Keratinocyte (primary cell): ENCODE data around the gene SERGEF. TPM values are rescaled to one million over a fixed set of nuclear protein-coding genes. Genes with fewer than 3 reads are reported as not detected.

Experiments
- DNase-seq: peaks from one replicate; pipeline ENCODE4 v3.0.0-alpha.2; 2011; ENCODE audit warnings: low read depth, missing footprints, low spot score
- FAIRE-seq: peaks from 2 replicates; lab custom pipeline; 2011; peaks lifted over from hg19 to GRCh38; lab: Jason Lieb, UNC
- H2AFZ ChIP-seq: 2 replicates; pipeline ENCODE4 v1.6.0; 2012; ENCODE audit warnings: low read length, control low read depth, inconsistent platforms; ENCODE audit not compliant: control insufficient read depth
- H3K27ac ChIP-seq: 2 replicates; pipeline ENCODE4 v1.5.1; 2011; ENCODE audit warnings: low read length; ENCODE audit not compliant: control insufficient read depth, insufficient read depth
- H3K27me3 ChIP-seq: 3 replicates; pipeline ENCODE4 v1.6.0; 2011; ENCODE audit warnings: low read length; ENCODE audit not compliant: control insufficient read depth, insufficient read depth; ENCODE audit errors: extremely low read depth
- H3K36me3 ChIP-seq, 2 experiments: 2 replicates in 1 of 2; 3 replicates in 1 of 2; pipeline ENCODE4 v1.5.1; 2011; ENCODE audit warnings: low read length in 2 of 2, mild to moderate bottlenecking in 1 of 2; ENCODE audit not compliant: control insufficient read depth in 2 of 2, insufficient read depth in 2 of 2; ENCODE audit errors: extremely low read depth in 1 of 2
- H3K4me1 ChIP-seq: 3 replicates; pipeline ENCODE4 v1.5.1; 2011; ENCODE audit warnings: low read length; ENCODE audit not compliant: control insufficient read depth, insufficient read depth; ENCODE audit errors: extremely low read depth
- H3K4me2 ChIP-seq: 3 replicates; pipeline ENCODE4 v1.6.0; 2011; ENCODE audit warnings: low read depth, low read length; ENCODE audit not compliant: control insufficient read depth, insufficient read depth; ENCODE audit errors: extremely low read depth
- H3K4me3 ChIP-seq, 3 experiments: fragments of 200-600 bp in 1 of 3; sonication (generic) in 1 of 3; 2 replicates in 2 of 3; 3 replicates in 1 of 3; pipeline ENCODE4 v1.5.1; 2011 to 2016; ENCODE audit warnings: low read length in 3 of 3, mild to moderate bottlenecking in 3 of 3, control low read depth in 2 of 3, inconsistent platforms in 1 of 3, low read depth in 1 of 3, mixed read lengths in 1 of 3, mixed run types in 1 of 3, moderate library complexity in 1 of 3; ENCODE audit not compliant: control insufficient read depth in 2 of 3, insufficient read depth in 2 of 3; ENCODE audit errors: extremely low read depth in 1 of 3
- H3K79me2 ChIP-seq: 2 replicates; pipeline ENCODE4 v1.6.0; 2012; ENCODE audit warnings: low read length; ENCODE audit not compliant: control insufficient read depth, insufficient read depth
- H3K9ac ChIP-seq: 3 replicates; pipeline ENCODE4 v1.6.0; 2011; ENCODE audit warnings: low read length; ENCODE audit not compliant: control insufficient read depth, insufficient read depth; ENCODE audit errors: extremely low read depth
- H3K9me1 ChIP-seq: 3 replicates; pipeline ENCODE4 v1.6.0; 2011; ENCODE audit warnings: low read length; ENCODE audit not compliant: control insufficient read depth, insufficient read depth; ENCODE audit errors: extremely low read depth
- H3K9me3 ChIP-seq: 2 replicates; pipeline ENCODE4 v1.5.1; 2012; ENCODE audit warnings: low read depth, low read length; ENCODE audit not compliant: control insufficient read depth
- H4K20me1 ChIP-seq: 3 replicates; pipeline ENCODE4 v1.6.0; 2011; ENCODE audit warnings: low read length; ENCODE audit not compliant: control insufficient read depth, insufficient read depth; ENCODE audit errors: extremely low read depth
- CTCF ChIP-seq, 3 experiments: IDR thresholded peaks in 1 of 3; conservative IDR thresholded peaks in 1 of 3; optimal IDR thresholded peaks in 1 of 3; 2 replicates in 2 of 3; 3 replicates in 1 of 3; pipeline versions ENCODE3 to v1.5.1; 2011; ENCODE audit warnings: low read length in 3 of 3, mild to moderate bottlenecking in 3 of 3, moderate library complexity in 2 of 3, control low read depth in 1 of 3, inconsistent platforms in 1 of 3; ENCODE audit not compliant: insufficient read depth in 2 of 3; ENCODE audit errors: extremely low read depth in 1 of 3
- EZH2 ChIP-seq: IDR thresholded peaks from one replicate; pipeline ENCODE4 v1.6.1; 2012; ENCODE audit warnings: inconsistent platforms, mild to moderate bottlenecking, low read length, moderate library complexity
- dilution Hi-C: fragments of 300-500 bp; cut with MboI; formaldehyde crosslinking; loops from one replicate; pipeline ENCODE4 v1.7.0; 2020; ENCODE audit warnings: low sequenced_read_pairs; ENCODE audit not compliant: extremely low pct_ligation_motif_present
- polyA plus RNA-seq, 5 experiments: library from polyadenylated mRNA; depleted of rRNA in 3 of 5; stranded (reverse) in 3 of 5; stranded (forward) in 1 of 5; unstranded in 1 of 5; fragments of >200 nt; gene quantifications; 1 replicate in 1 of 5; 2 replicates in 3 of 5; 3 replicates in 1 of 5; pipeline versions ENCODE4 v1.2.1 to v1.2.3, GENCODE V29; 2011 to 2012; ENCODE audit warnings: missing spikeins in 2 of 5, low read depth in 1 of 5, low replicate concordance in 1 of 5

The SERGEF gene
- polyA plus RNA-seq, 1 donor (not counting 4 experiments of a cell fraction or from before 2014, with no cell fraction given): 15.6 TPM

- FAIRE-seq (no peak), DNase-seq (no peak)
- Histone ChIP-seq H3K27ac (no peak overlapping the region), H2AFZ (no peak overlapping the region), H3K27me3 (peaks cover 3% of the 10 kb centered on the region), H3K36me3 (no peaks in the 10 kb centered on the region), H3K9me1 (no peaks in the 10 kb centered on the region), H4K20me1 (no peaks in the 10 kb centered on the region), H3K4me1 (no peaks in the 10 kb centered on the region), H3K9me3 (no peaks in the 10 kb centered on the region), H3K79me2 (no peaks in the 10 kb centered on the region), H3K4me2 (no peak overlapping the region), H3K9ac (no peak overlapping the region), H3K4me3 (no peak overlapping the region)
- TF ChIP-seq EZH2: no peak
- no peak for TF ChIP-seq CTCF (optimal IDR thresholded peaks at IDR 0.05 in 1 of 3, IDR thresholded peaks at IDR 0.05 in 1 of 3, conservative IDR thresholded peaks at IDR 0.05 in 1 of 3; ENCODE audit: extremely low read depth in 1 of 3, insufficient read depth in 2 of 3, low read length in 3 of 3)
- dilution Hi-C loops: no loop called here
Measured at GRCh38 chr11:17747131-17747955, 265.5 kb downstream of the SERGEF start.

- TF ChIP-seq CTCF (optimal IDR thresholded peaks at IDR 0.05 in 1 of 3, IDR thresholded peaks at IDR 0.05 in 1 of 3, conservative IDR thresholded peaks at IDR 0.05 in 1 of 3; ENCODE audit: extremely low read depth in 1 of 3, insufficient read depth in 2 of 3, low read length in 3 of 3) (no peak), EZH2 (no peak)
Measured at GRCh38 chr11:17746096-17746495, 266.8 kb downstream of the SERGEF start.

More at GRCh38 chr11:17746096-17746495, 266.8 kb downstream of the SERGEF start:
- no peak overlapping the region for H3K4me2 ChIP-seq
- DNase-seq (no peak), FAIRE-seq (no peak)
- peaks cover 3% of the 10 kb centered on the region for H3K27me3 ChIP-seq
- H3K79me2 ChIP-seq: no peaks in the 10 kb centered on the region
- H3K9ac ChIP-seq: no peak overlapping the region
- no peaks in the 10 kb centered on the region for H3K9me1 ChIP-seq
- no peaks in the 10 kb centered on the region for H3K36me3 ChIP-seq
- no peaks in the 10 kb centered on the region for H3K4me1 ChIP-seq
- no peak overlapping the region for H2AFZ ChIP-seq
- no peak overlapping the region for H3K27ac ChIP-seq
- no peaks in the 10 kb centered on the region for H3K9me3 ChIP-seq
- dilution Hi-C loops: no loop called here
- H3K4me3 ChIP-seq: no peak overlapping the region
- no peaks in the 10 kb centered on the region for H4K20me1 ChIP-seq
